ENCODE measurements around the gene WNT4. TPM values are rescaled to one million over a fixed set of nuclear protein-coding genes. Genes with fewer than 3 reads are reported as not detected.

The WNT4 gene
- total RNA-seq, 4 donors from 2014 or later: 0.19 to 0.33 (median 0.29) TPM; not detected in 1

DNA sequence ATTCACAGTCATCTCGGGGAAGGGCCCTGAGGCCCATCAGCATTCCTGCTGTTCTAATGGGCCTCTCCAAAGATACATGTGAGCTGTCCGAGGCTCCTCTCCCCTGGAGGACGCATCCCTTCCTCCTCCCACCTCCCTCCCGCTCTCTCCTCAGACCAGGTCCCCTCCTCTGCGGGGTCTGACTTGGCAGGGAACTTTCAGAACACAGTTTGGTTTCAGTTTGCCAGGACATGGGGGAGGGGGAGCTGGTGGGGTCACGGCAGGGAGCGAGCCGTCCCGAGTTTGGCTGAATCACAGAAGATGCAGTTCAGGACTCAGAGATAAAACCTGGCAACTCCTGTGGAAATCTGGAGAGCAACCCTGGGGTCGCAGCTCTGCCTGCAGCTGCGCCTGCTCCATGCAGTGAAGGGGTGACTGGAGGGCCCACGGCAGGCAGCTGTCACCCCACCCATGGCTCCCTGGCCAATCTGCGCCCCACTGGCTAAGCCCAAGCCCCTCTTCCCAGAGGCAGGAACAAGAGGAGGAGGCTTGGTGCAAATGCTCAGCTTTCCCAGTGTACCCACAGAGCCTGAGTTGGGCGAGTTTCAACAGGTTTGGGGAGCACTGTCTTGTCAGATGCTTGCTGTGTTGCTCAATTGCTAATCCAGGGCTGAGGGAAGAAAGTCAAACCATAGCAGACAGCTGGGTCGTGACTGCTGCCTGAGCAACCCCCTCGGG lies 5.7 kb downstream of the WNT4 start:
- TF ChIP-seq POLR2AphosphoS5 (IDR thresholded peaks at IDR 0.05) (no peak), POLR2A (IDR thresholded peaks at IDR 0.05; ENCODE audit: low read depth) (no peak), EP300 (IDR thresholded peaks at IDR 0.05) (no peak), CTCF (IDR thresholded peaks at IDR 0.05) (no peak)
- Histone ChIP-seq H3K4me1 (peaks cover 7 to 25% (median 19%) of the 10 kb centered on the region in 4 donors), H3K36me3 (no peaks in the 10 kb centered on the region), H3K27ac (replicated peaks in 1 of 4) (no peak overlapping the region), H3K27me3 (peaks cover 0 to 73% (median 0%) of the 10 kb centered on the region in 4 donors), H3K9me3 (no peaks in the 10 kb centered on the region), H3K4me3 (no peak overlapping the region)
- intact Hi-C loops (cut with DNase I): no loop called here
- DNase-seq (ENCODE audit: extremely low spot score): no peak
- WGBS: 56% methylated on average over 16 of the region's 16 CpGs

DNA sequence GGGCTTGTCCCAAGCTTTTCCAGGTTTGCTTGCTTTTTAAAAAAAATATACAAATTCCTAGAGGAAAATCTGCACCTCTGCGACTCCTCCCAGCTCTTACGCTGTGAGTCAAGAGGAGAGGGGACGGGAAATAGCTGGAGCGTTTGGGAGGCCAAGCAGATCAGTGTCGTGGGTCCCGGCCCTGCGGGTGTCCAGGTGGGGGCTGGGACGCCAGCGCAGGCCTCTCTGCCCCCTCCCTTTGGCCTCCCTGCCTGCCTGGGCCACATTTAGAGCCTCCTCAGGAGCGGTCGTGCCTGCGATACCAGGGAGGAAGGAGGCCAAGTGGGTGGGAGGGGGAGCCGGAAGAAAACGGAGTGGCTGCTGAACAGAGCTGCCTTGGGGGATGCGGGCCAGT lies 9.0 kb downstream of the WNT4 start:
- Histone ChIP-seq H3K27me3 (peaks cover 0 to 51% (median 0%) of the 10 kb centered on the region in 4 donors), H3K36me3 (no peaks in the 10 kb centered on the region), H3K27ac (replicated peaks in 1 of 4) (no peak overlapping the region), H3K4me3 (no peak overlapping the region), H3K9me3 (no peaks in the 10 kb centered on the region), H3K4me1 (peaks cover 4 to 21% (median 15%) of the 10 kb centered on the region in 4 donors)
- no peak for TF ChIP-seq POLR2AphosphoS5 (IDR thresholded peaks at IDR 0.05)
- no peak for TF ChIP-seq EP300 (IDR thresholded peaks at IDR 0.05)
- no peak for TF ChIP-seq CTCF (IDR thresholded peaks at IDR 0.05)
- no peak for TF ChIP-seq POLR2A (IDR thresholded peaks at IDR 0.05; ENCODE audit: low read depth)
- no peak for DNase-seq (ENCODE audit: extremely low spot score)
- 51% methylated on average over 12 of the region's 15 CpGs for WGBS
- intact Hi-C loops (cut with DNase I): no loop called here

DNA sequence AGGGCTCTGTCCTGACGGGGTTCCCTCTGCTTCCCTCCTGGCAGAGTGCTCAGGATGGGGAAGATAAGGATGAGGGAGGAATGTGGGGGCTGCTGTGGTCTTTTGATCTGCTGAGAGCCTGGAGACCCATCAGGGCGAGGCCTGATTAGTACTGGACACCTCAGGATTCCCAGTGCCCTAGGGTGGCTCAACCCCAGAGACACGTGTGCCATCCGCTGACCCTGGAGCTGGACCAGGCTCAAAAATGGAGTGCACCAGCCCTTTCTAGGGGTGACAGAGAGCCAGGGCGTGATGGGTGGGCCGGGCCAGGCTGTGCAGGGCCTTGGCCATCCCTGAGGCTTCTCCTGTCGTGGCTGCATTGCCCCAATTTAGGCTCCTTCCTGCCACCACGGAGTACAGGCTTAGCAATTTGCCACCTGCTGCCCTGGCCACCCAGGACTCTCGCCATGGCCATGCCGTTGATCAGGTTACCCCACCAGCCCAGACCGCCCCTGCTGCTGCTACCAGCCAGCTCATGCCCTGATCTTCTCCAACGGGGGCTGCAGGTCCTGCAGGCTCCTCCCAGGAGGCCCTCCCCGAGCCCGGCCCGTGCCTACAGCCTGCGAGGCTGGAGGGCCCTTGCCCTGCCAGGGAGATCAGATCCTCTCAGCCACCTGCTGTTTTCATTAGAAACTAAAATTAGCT lies 9.5 kb downstream of the WNT4 start:
- Histone ChIP-seq H3K9me3 (no peaks in the 10 kb centered on the region), H3K4me1 (peaks cover 4 to 21% (median 15%) of the 10 kb centered on the region in 4 donors), H3K27me3 (peaks cover 0 to 45% (median 0%) of the 10 kb centered on the region in 4 donors), H3K36me3 (no peaks in the 10 kb centered on the region), H3K27ac (replicated peaks in 1 of 4) (no peak overlapping the region), H3K4me3 (no peak overlapping the region)
- intact Hi-C loops (cut with DNase I): no loop called here
- WGBS: 83% methylated on average over 10 of the region's 16 CpGs
- DNase-seq (ENCODE audit: extremely low spot score): no peak
- TF ChIP-seq CTCF (IDR thresholded peaks at IDR 0.05) (no peak), POLR2AphosphoS5 (IDR thresholded peaks at IDR 0.05) (no peak), EP300 (IDR thresholded peaks at IDR 0.05) (no peak), POLR2A (IDR thresholded peaks at IDR 0.05; ENCODE audit: low read depth) (no peak)

DNA sequence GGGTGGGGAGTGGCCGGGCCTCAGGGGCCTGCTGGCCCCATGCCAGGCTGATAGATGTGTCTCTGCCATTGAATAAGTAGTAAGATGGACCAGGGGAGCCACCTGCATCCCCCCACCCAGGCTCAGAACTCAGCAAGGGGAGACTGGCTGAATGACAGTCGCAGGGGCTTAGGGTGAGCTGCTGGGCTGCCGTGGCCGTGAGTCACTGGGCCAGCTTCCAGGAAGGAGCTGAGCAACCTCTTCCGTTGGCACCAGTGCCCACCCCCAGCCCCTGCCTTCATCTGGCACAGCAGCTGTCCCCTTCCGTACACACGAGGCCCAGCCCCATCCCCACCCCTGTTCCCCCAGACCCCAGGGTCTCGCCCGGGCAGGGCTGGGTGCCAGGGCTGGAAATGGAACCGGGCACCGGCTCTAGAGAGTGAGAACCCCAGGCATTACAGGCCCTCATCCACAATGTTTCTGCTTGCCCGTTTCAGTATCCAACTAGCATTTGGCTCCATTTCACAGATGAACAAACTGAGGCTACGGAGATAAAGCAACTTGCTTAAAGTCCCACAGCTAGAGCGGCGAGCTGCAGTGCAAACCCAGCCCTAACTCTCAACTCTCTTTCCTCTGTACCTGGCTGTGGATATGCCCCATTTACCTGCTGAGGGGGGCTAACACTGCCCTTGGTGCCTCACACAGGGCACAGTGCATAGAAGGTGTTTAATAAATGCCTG lies 10.2 kb downstream of the WNT4 start:
- DNase-seq (ENCODE audit: extremely low spot score): no peak
- WGBS: 73% methylated on average over 12 of the region's 15 CpGs

More for the DNA sequence above, 10.2 kb downstream of the WNT4 start:
- peaks cover 0 to 42% (median 0%) of the 10 kb centered on the region in 4 donors for H3K27me3 ChIP-seq
- peaks cover 4 to 21% (median 15%) of the 10 kb centered on the region in 4 donors for H3K4me1 ChIP-seq
- intact Hi-C loops (cut with DNase I): no loop called here
- no peak overlapping the region for H3K27ac ChIP-seq (replicated peaks in 1 of 4)
- no peak for TF ChIP-seq CTCF (IDR thresholded peaks at IDR 0.05)
- no peak for TF ChIP-seq EP300 (IDR thresholded peaks at IDR 0.05)
- TF ChIP-seq POLR2A (IDR thresholded peaks at IDR 0.05; ENCODE audit: low read depth): no peak
- no peak for TF ChIP-seq POLR2AphosphoS5 (IDR thresholded peaks at IDR 0.05)
- no peaks in the 10 kb centered on the region for H3K36me3 ChIP-seq
- H3K4me3 ChIP-seq: no peak overlapping the region
- H3K9me3 ChIP-seq: no peaks in the 10 kb centered on the region

Measured in esophagus muscularis mucosa (tissue), 4 donors.